C4-2B (cell line): ENCODE results near the gene EIF5A.

Source experiments
- ZFX ChIP-seq: fragments of 450-650 bp; IDR thresholded peaks from 2 replicates; pipeline ENCODE4 v1.6.1; 2017
- TF ChIP-seq, protein P1 (sequence below): fragments of 450-650 bp; conservative IDR thresholded peaks from 2 replicates; pipeline ENCODE4 v1.5.1; 2017; ENCODE audit warnings: mild to moderate bottlenecking

DNA sequence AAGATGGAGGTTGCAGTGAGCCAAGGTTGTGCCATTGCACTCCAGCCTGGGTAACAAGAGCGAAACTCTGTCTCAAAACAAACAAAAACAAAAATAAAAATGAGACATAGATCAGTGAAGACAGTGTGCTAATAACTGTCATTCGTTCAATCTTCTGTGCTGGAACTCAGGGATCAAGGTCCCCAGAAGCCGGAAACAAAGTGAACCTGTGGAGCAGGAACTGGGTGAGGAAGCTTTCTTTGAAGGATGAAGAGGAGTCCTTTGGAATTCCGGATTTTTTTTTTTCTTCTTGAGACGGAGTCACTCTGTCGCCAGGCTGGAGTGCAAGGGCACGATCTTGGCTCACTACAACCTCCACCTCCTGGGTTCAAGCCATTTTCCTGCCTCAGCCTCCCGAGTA lies 28.0 kb upstream of the EIF5A start:
- TF ChIP-seq, protein P1, sequence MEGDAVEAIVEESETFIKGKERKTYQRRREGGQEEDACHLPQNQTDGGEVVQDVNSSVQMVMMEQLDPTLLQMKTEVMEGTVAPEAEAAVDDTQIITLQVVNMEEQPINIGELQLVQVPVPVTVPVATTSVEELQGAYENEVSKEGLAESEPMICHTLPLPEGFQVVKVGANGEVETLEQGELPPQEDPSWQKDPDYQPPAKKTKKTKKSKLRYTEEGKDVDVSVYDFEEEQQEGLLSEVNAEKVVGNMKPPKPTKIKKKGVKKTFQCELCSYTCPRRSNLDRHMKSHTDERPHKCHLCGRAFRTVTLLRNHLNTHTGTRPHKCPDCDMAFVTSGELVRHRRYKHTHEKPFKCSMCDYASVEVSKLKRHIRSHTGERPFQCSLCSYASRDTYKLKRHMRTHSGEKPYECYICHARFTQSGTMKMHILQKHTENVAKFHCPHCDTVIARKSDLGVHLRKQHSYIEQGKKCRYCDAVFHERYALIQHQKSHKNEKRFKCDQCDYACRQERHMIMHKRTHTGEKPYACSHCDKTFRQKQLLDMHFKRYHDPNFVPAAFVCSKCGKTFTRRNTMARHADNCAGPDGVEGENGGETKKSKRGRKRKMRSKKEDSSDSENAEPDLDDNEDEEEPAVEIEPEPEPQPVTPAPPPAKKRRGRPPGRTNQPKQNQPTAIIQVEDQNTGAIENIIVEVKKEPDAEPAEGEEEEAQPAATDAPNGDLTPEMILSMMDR = no peak
- no peak for TF ChIP-seq ZFX
